ENCODE measurements around the gene OR2M5. TPM values are rescaled to one million over a fixed set of nuclear protein-coding genes. Genes with fewer than 3 reads are reported as not detected.

The OR2M5 gene
- total RNA-seq, 1 donor from 2014 or later, result not detected

Other genes with a start within 250 kb of the OR2M5 start
- gene OR2W3, start 249.6 kb upstream of the OR2M5 start, total RNA-seq, result 2.9 TPM
- not detected for gene OR2T8, start 224.9 kb upstream of the OR2M5 start, total RNA-seq
- not detected for gene OR2AJ1, start 220.3 kb upstream of the OR2M5 start, total RNA-seq
- 0.82 TPM for gene OR2L8, start 196.3 kb upstream of the OR2M5 start, total RNA-seq
- 0.41 TPM for gene OR2AK2, start 179.9 kb upstream of the OR2M5 start, total RNA-seq
- 0.41 TPM for gene OR2L5, start 131.5 kb upstream of the OR2M5 start, total RNA-seq
- 0.41 TPM for gene OR2L2, start 115.1 kb upstream of the OR2M5 start, total RNA-seq
- gene OR2L3, start 98.3 kb upstream of the OR2M5 start, total RNA-seq, result 0.41 TPM
- 1.6 TPM for gene OR2L13, start 50.0 kb upstream of the OR2M5 start, total RNA-seq
- gene OR2M2, start 29.7 kb downstream of the OR2M5 start, total RNA-seq, result not detected
- gene OR2M3, start 52.1 kb downstream of the OR2M5 start, total RNA-seq, result under 0.01 TPM
- gene OR2M4, start 86.3 kb downstream of the OR2M5 start, total RNA-seq, result under 0.01 TPM
- gene OR2T33, start 132.8 kb downstream of the OR2M5 start, total RNA-seq, result not detected
- not detected for gene OR2T12, start 158.3 kb downstream of the OR2M5 start, total RNA-seq
- not detected for gene OR2M7, start 179.4 kb downstream of the OR2M5 start, total RNA-seq
- not detected for gene OR14C36, start 203.6 kb downstream of the OR2M5 start, total RNA-seq
- not detected for gene OR2T4, start 216.5 kb downstream of the OR2M5 start, total RNA-seq
- not detected for gene OR2T6, start 230.6 kb downstream of the OR2M5 start, total RNA-seq

All from frontal cortex (tissue), 1 donor.